GM23338 (cell line): ENCODE measurements around the gene NUP107. TPM values are rescaled to one million over a fixed set of nuclear protein-coding genes. Genes with fewer than 3 reads are reported as not detected.

ENCODE experiments used
- ATAC-seq: fragments of 200-7000 bp; cut with Tn5 transposase; 3 replicates; pipeline ENCODE4 v1.9.1; 2020
- DNase-seq: peaks from one replicate; pipeline ENCODE4 v3.0.0-alpha.2; 2015; ENCODE audit warnings: low spot score
- H2AFZ ChIP-seq: fragments of 200-600 bp; sonication (generic); 2 replicates; pipeline ENCODE4 v1.8.0; 2016; ENCODE audit warnings: antibody characterized with exemption, mild to moderate bottlenecking, moderate library complexity
- H3F3A ChIP-seq: fragments of 200-600 bp; sonication (generic); replicated peaks from 2 replicates; pipeline ENCODE4 v1.8.0; 2017; ENCODE audit warnings: antibody characterized with exemption, mixed run types, low read depth
- H3K27ac ChIP-seq: fragments of 200-600 bp; sonication (generic); 2 replicates; pipeline ENCODE4 v1.6.1; 2016; ENCODE audit warnings: low read depth
- H3K27me3 ChIP-seq: fragments of 200-600 bp; sonication (generic); 2 replicates; pipeline ENCODE4 v1.8.0; 2016; ENCODE audit warnings: mild to moderate bottlenecking, mixed run types, moderate library complexity; ENCODE audit not compliant: insufficient read depth
- H3K36me3 ChIP-seq: fragments of 200-600 bp; sonication (generic); 2 replicates; pipeline ENCODE4 v1.8.0; 2016; ENCODE audit warnings: mild to moderate bottlenecking; ENCODE audit not compliant: insufficient read depth
- H3K4me1 ChIP-seq: fragments of 200-600 bp; sonication (generic); 2 replicates; pipeline ENCODE4 v1.8.0; 2016; ENCODE audit warnings: mild to moderate bottlenecking, moderate library complexity; ENCODE audit not compliant: insufficient read depth
- H3K4me2 ChIP-seq: fragments of 200-600 bp; sonication (generic); 2 replicates; pipeline ENCODE4 v1.7.1; 2017; ENCODE audit warnings: mixed run types
- H3K4me3 ChIP-seq: fragments of 200-600 bp; sonication (generic); 2 replicates; pipeline ENCODE4 v1.6.1; 2016; ENCODE audit warnings: mixed run types
- H3K79me2 ChIP-seq: fragments of 200-600 bp; sonication (generic); replicated peaks from 2 replicates; pipeline ENCODE4 v1.8.0; 2017; ENCODE audit warnings: mild to moderate bottlenecking; ENCODE audit not compliant: insufficient read depth
- H3K9me2 ChIP-seq: fragments of 200-600 bp; sonication (generic); 2 replicates; pipeline ENCODE4 v1.8.0; 2017; ENCODE audit not compliant: insufficient read depth
- H4K20me1 ChIP-seq: fragments of 200-600 bp; sonication (generic); replicated peaks from 2 replicates; pipeline ENCODE4 v1.8.0; 2017; ENCODE audit warnings: mild to moderate bottlenecking; ENCODE audit not compliant: insufficient read depth
- H3K27ac Mint-ChIP-seq: 2 replicates; pipeline ENCODE4 v1.8.0; 2020; ENCODE audit warnings: inconsistent platforms, mild to moderate bottlenecking, moderate library complexity, mixed read lengths
- H3K27me3 Mint-ChIP-seq: 3 replicates; pipeline ENCODE4 v1.8.0; 2022; ENCODE audit warnings: low read depth, mild to moderate bottlenecking, moderate library complexity, mixed read lengths, inconsistent platforms; ENCODE audit not compliant: insufficient read depth, poor library complexity
- H3K36me3 Mint-ChIP-seq: 3 replicates; pipeline ENCODE4 v1.8.0; 2021; ENCODE audit warnings: low read depth, mild to moderate bottlenecking, inconsistent platforms, moderate library complexity, mixed read lengths
- H3K4me1 Mint-ChIP-seq: 3 replicates; pipeline ENCODE4 v1.8.0; 2020; ENCODE audit warnings: mild to moderate bottlenecking, inconsistent platforms, mixed read lengths
- H3K4me3 Mint-ChIP-seq: 3 replicates; pipeline ENCODE4 v1.8.0; 2021; ENCODE audit warnings: moderate library complexity, mild to moderate bottlenecking, inconsistent platforms, mixed read lengths
- H3K9me3 Mint-ChIP-seq: 3 replicates; pipeline ENCODE4 v1.8.0; 2020; ENCODE audit warnings: moderate library complexity, mild to moderate bottlenecking, inconsistent platforms, mixed read lengths
- EZH2phosphoT487 ChIP-seq: fragments of 200-600 bp; sonication (generic); IDR thresholded peaks from one replicate; pipeline ENCODE4 v1.8.1; 2018; ENCODE audit warnings: antibody characterized with exemption; ENCODE audit not compliant: unreplicated experiment
- STAT1 ChIP-seq: IDR thresholded peaks from one replicate; pipeline ENCODE4 v1.6.1; 2016; ENCODE audit warnings: antibody characterized with exemption; ENCODE audit not compliant: unreplicated experiment
- ZNF114 ChIP-seq: fragments of 250-450 bp; sonication (Bioruptor Pico); IDR thresholded peaks from 2 replicates; pipeline ENCODE4 v1.5.0; 2020; ENCODE audit warnings: mild to moderate bottlenecking, moderate library complexity
- ZNF331 ChIP-seq: fragments of 250-450 bp; sonication (Bioruptor Pico); IDR thresholded peaks from 2 replicates; pipeline ENCODE4 v1.5.0; 2020; ENCODE audit warnings: low read depth, mild to moderate bottlenecking, moderate library complexity
- polyA plus RNA-seq: library from polyadenylated mRNA; unstranded; fragments of >200 nt; fragmentation: Nextera tagmentation; extraction: Ambion mirVana; gene quantifications from 2 replicates; pipeline ENCODE4 v1.2.1, GENCODE V29; 2016
- total RNA-seq: library from RNA; depleted of rRNA; stranded (reverse); fragments of >200 nt; shearing (Covaris generic); gene quantifications from 2 replicates; pipeline ENCODE4 v1.2.3, GENCODE V29; 2014
- TF ChIP-seq, protein P1 (sequence below), 2 experiments: fragments of 200-600 bp in 1 of 2; sonication (generic) in 1 of 2; conservative IDR thresholded peaks; 2 replicates each; pipeline versions ENCODE4 v1.5.1 to v1.6.1; 2016 to 2017; ENCODE audit warnings: antibody characterized with exemption in 2 of 2, low read depth in 2 of 2, mild to moderate bottlenecking in 2 of 2, moderate library complexity in 1 of 2
- TF ChIP-seq, protein P2 (sequence below): fragments of 250-450 bp; sonication (Bioruptor Pico); IDR thresholded peaks from 2 replicates; pipeline ENCODE4 v1.5.0; 2020; ENCODE audit warnings: mild to moderate bottlenecking, moderate library complexity

Gene NUP107
- total and polyA plus RNA-seq, 2 experiments from 2014 or later, result 123 to 152 TPM

DNA sequence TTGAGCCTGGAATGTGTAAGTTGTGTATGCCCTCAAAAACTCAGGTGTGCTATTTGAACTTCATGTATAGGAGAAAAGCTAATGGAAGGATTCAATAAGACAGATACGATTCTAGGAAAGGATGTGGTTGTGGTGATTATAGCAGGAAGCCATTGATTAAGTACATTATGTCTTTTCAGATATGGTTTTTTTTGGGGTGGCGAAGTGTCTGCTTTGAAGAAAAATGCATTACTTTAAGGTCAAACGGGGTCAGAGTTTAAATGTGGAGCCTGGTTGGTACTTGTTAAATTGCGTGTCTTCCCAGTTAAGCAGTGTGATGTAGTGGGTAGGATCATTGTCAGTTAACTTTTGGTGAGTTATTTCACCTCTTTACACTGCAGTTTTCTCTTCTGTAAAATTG, 13.0 kb upstream of the NUP107 start:
- H4K20me1 ChIP-seq, result no peaks in the 10 kb centered on the region
- H3K36me3 Mint-ChIP-seq, result no peaks in the 10 kb centered on the region

More for the DNA sequence above, 13.0 kb upstream of the NUP107 start:
- no peak for ATAC-seq
- Histone ChIP-seq H3F3A (no peaks in the 10 kb centered on the region), H3K9me2 (no peaks in the 10 kb centered on the region), H2AFZ (no peak overlapping the region), H3K4me2 (no peak overlapping the region), H3K36me3 (no peaks in the 10 kb centered on the region), H3K4me3 (no peak overlapping the region), H3K79me2 (no peaks in the 10 kb centered on the region), H3K4me1 (no peaks in the 10 kb centered on the region; the same call in 1 of the 2 replicates), H3K27ac (no peak overlapping the region), H3K27me3 (no peaks in the 10 kb centered on the region)
- no peak for DNase-seq
- Mint-ChIP-seq H3K27me3 (no peaks in the 10 kb centered on the region), H3K9me3 (no peaks in the 10 kb centered on the region), H3K4me1 (peaks cover 3% of the 10 kb centered on the region; the same call in 2 of the 3 replicates), H3K27ac (no peak overlapping the region), H3K4me3 (no peak overlapping the region)
- TF ChIP-seq, protein P1, sequence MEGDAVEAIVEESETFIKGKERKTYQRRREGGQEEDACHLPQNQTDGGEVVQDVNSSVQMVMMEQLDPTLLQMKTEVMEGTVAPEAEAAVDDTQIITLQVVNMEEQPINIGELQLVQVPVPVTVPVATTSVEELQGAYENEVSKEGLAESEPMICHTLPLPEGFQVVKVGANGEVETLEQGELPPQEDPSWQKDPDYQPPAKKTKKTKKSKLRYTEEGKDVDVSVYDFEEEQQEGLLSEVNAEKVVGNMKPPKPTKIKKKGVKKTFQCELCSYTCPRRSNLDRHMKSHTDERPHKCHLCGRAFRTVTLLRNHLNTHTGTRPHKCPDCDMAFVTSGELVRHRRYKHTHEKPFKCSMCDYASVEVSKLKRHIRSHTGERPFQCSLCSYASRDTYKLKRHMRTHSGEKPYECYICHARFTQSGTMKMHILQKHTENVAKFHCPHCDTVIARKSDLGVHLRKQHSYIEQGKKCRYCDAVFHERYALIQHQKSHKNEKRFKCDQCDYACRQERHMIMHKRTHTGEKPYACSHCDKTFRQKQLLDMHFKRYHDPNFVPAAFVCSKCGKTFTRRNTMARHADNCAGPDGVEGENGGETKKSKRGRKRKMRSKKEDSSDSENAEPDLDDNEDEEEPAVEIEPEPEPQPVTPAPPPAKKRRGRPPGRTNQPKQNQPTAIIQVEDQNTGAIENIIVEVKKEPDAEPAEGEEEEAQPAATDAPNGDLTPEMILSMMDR (conservative IDR thresholded peaks at IDR 0.05; ENCODE audit: low read depth in 2 of 2), result no peak
- TF ChIP-seq, protein P2, sequence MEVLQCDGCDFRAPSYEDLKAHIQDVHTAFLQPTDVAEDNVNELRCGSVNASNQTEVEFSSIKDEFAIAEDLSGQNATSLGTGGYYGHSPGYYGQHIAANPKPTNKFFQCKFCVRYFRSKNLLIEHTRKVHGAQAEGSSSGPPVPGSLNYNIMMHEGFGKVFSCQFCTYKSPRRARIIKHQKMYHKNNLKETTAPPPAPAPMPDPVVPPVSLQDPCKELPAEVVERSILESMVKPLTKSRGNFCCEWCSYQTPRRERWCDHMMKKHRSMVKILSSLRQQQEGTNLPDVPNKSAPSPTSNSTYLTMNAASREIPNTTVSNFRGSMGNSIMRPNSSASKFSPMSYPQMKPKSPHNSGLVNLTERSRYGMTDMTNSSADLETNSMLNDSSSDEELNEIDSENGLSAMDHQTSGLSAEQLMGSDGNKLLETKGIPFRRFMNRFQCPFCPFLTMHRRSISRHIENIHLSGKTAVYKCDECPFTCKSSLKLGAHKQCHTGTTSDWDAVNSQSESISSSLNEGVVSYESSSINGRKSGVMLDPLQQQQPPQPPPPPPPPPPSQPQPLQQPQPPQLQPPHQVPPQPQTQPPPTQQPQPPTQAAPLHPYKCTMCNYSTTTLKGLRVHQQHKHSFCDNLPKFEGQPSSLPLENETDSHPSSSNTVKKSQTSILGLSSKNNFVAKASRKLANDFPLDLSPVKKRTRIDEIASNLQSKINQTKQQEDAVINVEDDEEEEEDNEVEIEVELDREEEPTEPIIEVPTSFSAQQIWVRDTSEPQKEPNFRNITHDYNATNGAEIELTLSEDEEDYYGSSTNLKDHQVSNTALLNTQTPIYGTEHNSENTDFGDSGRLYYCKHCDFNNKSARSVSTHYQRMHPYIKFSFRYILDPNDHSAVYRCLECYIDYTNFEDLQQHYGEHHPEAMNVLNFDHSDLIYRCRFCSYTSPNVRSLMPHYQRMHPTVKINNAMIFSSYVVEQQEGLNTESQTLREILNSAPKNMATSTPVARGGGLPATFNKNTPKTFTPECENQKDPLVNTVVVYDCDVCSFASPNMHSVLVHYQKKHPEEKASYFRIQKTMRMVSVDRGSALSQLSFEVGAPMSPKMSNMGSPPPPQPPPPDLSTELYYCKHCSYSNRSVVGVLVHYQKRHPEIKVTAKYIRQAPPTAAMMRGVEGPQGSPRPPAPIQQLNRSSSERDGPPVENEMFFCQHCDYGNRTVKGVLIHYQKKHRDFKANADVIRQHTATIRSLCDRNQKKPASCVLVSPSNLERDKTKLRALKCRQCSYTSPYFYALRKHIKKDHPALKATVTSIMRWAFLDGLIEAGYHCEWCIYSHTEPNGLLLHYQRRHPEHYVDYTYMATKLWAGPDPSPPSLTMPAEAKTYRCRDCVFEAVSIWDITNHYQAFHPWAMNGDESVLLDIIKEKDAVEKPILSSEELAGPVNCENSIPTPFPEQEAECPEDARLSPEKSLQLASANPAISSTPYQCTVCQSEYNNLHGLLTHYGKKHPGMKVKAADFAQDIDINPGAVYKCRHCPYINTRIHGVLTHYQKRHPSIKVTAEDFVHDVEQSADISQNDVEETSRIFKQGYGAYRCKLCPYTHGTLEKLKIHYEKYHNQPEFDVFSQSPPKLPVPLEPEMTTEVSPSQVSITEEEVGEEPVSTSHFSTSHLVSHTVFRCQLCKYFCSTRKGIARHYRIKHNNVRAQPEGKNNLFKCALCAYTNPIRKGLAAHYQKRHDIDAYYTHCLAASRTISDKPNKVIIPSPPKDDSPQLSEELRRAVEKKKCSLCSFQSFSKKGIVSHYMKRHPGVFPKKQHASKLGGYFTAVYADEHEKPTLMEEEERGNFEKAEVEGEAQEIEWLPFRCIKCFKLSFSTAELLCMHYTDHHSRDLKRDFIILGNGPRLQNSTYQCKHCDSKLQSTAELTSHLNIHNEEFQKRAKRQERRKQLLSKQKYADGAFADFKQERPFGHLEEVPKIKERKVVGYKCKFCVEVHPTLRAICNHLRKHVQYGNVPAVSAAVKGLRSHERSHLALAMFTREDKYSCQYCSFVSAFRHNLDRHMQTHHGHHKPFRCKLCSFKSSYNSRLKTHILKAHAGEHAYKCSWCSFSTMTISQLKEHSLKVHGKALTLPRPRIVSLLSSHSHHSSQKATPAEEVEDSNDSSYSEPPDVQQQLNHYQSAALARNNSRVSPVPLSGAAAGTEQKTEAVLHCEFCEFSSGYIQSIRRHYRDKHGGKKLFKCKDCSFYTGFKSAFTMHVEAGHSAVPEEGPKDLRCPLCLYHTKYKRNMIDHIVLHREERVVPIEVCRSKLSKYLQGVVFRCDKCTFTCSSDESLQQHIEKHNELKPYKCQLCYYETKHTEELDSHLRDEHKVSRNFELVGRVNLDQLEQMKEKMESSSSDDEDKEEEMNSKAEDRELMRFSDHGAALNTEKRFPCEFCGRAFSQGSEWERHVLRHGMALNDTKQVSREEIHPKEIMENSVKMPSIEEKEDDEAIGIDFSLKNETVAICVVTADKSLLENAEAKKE (CRISPR knock-in tag), result no peak
- no peak for TF ChIP-seq ZNF331 (CRISPR knock-in tag)
- no peak for TF ChIP-seq STAT1
- TF ChIP-seq ZNF114 (CRISPR knock-in tag), result no peak
- TF ChIP-seq EZH2phosphoT487, result no peak
